Activated T-helper 9 cell treated with anti-CD3 and anti-CD28 coated beads, Interleukin-2, amount 50 U/mL, for 16 hours (primary cell): ENCODE measurements around the gene JCAD.

Experiments used
- DNase-seq: peaks from one replicate; pipeline ENCODE4 v3.0.0-alpha.2; 2020; ENCODE audit warnings: low read depth

The JCAD gene

DNA sequence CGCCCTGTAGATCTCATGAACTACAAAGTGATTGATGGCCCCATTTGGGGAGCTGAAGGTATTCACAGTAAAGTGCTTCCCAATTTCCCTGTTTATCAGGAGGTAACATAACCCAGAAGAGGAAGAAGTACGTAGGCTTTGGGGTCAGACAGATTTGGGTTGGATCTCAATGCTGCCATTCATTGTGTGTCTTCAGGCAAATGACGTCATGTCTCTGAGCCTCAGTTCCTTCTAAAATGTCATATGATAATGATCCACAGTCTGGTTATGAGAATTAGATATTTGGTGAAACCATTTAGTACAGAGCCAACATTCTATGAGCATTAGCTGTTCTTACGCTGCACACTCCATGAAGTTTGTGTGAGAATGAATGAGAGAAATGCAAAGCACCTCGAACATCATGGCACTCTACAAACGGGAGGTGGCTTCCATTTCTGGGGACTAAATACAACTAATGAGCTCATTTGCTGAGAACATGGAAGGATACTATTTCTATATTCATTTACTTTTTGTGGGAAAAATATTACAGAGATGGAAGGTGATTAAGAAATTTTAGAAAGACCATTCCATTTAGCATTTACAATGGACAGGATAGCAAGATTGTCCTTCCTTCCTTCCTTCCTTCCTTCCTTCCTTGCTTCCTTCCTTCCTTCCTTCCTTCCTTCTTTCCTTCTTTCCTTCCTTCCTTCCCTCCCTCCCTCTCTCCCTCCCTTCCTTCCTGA, 13.8 kb upstream of the JCAD start:
- DNase-seq = no peak

DNA sequence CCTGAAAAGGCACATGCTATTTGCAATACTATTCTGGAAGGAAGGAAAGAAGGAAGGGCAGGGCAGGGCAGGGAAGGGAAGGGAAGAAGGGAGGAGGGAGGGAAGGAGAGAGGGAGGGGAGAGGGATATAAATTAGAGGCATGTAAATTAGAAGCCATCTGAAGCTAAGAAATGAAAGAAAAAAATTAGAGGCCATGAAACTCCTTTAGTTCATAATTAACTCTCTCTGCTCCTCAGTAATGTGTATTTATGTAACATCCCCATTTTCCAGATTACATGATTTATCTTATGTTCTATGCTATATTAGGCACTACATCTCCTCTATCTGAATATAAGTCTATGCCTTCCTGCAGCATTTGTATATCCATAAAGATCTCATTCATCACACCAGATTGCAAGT, 12.7 kb upstream of the JCAD start:
- DNase-seq = no peak

- no peak for DNase-seq
Measured at GRCh38 chr10:30070001-30070685, 10.8 kb upstream of the JCAD start.

DNA sequence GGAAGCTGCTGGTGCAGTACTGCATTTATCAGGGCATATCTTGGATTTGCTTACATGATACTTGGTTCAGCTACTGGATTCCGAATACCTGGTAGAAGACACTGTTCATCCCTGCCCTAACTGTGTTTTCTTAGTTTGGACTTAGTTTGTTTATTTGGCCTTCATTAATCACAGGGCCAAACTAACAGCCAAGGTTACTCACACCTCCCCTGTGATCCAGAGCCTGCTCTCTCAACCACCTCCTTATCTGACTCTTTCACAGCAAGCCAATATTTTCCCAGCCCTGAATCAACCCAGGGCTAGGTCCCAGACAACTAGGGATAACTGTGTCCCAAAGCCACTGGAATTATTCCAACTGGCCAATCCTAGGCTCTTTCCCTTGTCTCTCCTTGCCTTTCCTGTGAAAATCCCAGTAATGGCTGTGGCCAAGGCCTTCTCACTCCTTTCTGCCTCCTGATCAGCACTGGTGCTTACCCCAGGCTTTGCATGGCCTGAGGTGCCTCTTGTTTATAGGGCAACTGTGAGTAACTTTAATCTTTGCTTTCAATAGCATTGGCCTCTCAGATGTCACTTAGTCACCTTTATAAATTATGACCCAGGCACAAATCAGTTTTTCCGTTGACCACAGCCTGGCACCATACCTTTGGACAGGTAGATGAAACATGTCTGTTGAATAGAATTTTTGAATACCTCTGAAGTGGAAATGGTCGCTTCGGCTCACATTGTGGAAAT, 9.3 kb upstream of the JCAD start:
- no peak for DNase-seq

DNA sequence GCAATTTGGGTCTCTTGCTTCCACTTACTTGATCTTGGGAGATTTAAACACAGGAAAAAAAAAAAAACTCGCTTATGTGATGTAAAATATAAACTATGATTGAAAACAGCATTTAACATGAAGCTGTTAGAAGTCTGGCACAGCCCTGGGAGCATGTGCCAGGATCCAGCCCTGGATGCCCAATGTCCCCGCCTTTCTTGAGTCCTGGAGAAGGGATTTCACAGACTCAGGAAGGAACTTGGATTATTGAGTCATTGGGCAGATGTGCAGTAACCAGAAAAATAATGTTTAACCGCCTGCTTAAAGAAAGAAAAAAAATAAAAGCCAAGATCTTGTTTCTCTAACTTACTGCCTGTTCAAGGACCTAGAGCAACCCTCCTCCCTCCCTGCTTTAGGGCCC, 3.7 kb upstream of the JCAD start:
- no peak for DNase-seq

DNA sequence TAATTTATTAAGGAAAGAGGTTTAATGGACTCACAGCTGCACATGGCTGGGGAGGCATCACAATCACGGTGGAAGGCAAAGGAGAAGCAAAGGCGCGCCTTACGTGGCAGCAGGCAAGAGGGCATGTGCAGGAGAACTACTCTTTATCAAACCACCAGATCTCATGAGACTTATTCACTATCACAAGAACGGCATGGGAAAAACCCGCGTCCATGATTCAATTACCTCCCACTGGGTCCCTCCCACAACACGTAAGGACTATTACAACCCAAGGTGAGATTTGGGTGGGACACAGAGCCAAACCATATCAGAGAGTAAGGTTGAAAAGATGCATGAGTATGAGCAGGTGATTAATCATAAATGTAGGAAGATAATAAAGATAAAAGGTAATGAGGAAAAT, 3.2 kb upstream of the JCAD start:
- DNase-seq = no peak

DNA sequence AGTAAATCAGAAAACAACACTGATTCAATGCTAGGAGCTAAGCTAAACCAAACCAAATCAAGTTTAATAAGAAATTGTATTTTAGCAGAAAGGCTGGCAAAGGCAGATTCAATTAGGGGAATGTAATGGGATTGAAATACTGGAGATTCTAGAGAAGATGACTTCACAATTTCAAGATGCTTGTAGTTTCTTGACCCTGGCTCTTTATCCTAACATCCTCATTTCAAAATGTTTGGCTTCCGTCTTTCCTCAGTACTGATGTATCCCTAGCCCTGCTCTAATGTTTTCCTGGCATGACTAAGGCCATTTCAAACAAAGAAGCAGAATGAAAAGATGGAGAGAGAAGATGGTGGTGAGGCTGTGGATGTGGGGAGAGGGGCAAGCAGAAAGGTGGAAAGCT, 2.7 kb upstream of the JCAD start:
- DNase-seq = no peak

DNA sequence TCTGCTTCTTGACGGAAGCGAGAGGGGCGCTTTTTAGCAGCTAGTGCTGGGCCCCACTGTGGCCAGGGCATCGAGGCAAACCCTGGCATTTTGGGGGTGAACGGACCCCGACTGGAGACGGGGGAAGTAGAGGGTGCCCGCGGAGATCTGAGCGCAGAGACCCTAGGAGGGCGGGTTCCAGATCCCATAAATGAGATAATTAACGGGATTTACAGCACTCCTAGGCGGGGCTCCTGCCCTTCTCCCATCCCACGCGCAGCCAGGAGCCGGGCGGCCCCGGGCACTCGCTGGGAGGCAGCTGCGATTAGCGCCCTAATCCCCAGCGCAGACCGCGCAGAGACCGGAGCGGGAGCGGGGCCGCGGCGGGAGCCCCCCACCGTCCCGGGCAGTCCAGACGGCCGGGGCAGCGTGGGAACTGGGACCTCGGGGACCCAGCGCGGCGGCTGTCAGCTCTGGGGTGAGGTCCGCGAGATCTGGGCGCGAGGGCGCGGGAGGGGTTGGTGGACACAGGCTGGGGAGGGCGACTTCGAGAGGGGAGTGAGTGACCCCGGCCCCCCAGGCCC, 735 bp downstream of the JCAD start:
- DNase-seq = no peak

DNA sequence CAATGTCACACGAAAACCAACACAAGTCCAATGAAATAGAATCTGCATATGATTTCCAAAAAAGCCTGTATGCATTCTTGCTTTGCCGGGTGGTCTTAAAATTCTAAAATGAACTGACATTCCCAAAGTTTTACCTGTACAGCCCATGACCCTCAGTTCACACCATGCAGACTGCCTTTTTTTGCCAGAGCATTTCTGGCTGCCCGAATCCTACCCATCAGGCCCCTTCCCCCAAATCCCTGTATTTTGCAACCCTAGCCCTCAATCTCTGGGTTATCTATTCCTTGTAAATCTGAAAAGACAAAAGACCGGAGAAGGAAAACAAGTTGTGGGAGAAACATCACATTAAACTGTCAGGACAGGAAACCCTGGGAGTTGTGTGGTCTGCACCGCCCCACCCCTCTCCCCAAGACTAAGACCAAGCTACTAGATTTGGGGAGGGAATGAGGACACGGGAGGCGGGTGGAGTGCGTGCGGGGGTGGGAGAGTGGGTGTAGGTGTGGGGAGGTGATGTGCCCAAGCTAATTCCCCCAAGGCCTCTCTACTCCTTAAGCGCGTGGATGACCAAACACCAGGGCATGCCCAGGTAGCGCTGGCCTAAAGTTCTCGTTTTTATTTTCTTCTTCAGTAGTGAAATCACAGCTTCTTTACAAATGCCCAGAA, 1.4 kb downstream of the JCAD start:
- no peak for DNase-seq

DNA sequence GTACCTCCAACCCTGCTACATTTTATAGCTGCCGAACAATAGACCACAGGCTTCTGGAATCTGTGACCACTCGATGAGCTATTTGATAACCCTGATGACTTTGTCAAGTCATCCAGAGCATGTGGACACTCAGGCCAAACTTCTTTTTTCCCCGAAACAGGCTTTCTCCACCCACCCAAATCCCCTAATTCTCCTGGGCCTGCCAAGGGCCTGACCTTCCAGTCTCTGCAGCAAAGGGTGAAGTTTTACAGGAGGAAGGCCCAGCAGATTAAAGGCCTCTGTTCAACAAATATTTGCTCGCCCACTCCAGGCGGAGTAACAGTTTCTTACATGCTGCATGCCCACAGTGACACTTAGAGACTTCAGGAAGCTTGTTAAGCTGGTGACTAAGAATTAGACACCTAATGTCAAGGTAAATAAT, 2.0 kb downstream of the JCAD start:
- DNase-seq = no peak

- DNase-seq = no peak
Measured at GRCh38 chr10:30056767-30057355, 2.5 kb downstream of the JCAD start.

DNA sequence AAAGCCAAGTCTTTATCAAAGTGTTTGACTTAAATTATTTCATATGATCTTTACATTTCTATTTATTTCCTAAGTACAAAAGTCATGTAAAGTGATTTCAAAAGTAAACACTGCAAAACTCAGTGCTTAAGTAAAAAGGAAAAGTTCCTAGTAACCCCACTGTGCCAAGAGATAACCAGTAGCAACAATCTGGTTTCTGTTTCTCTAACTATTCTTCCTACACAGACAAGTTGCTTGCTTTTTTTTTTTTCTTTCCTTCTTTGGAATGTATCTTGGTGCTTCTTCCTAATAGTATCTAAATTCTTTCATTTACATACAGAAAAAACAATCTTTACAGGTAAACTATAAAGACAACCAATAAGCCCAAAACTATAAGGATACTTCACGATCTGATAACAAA, 3.1 kb downstream of the JCAD start:
- no peak for DNase-seq

- no peak for DNase-seq
Measured at GRCh38 chr10:30055226-30055662, 4.1 kb downstream of the JCAD start.

GRCh38 chr10:30052062-30052461, 7.3 kb downstream of the JCAD start:
- no peak for DNase-seq

GRCh38 chr10:30051220-30051619, 8.2 kb downstream of the JCAD start:
- DNase-seq = no peak

- DNase-seq = no peak
Measured at GRCh38 chr10:30050411-30050810, 9.0 kb downstream of the JCAD start.

DNA sequence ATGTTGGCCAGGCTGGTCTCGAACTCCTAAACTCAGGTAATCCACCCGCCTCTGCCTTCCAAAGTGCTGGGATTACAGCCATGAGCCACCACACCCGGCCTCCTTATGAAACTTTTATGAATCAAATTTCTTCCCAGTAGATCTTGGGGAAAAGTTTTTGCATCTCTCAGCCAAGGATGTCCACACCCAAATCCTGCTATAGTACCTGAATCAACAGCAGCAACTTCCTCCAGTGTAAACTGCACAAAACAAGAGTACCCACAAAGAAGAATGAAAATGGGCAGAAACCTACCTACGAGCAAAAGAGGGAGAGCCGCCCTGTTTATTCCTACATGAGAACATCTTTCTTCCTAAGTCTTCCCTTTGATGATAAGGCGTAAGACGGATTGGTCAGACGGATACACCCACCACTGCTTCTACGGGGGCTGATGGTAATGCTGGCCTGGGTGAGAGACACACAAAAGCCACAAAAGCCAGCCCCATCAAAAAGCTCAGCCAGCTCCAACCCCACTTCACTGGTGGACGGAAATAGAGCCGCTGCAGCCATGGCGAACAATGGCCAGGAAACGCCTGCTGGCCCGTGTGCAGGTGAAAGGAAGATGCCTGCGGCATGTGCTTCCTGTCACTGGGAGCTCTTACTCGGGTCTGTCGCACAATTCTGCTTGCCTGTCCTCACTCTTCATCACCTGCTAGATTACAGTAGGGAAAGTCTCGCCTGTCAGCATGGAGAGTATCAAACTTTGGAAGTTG, 10.4 kb downstream of the JCAD start:
- no peak for DNase-seq

DNA sequence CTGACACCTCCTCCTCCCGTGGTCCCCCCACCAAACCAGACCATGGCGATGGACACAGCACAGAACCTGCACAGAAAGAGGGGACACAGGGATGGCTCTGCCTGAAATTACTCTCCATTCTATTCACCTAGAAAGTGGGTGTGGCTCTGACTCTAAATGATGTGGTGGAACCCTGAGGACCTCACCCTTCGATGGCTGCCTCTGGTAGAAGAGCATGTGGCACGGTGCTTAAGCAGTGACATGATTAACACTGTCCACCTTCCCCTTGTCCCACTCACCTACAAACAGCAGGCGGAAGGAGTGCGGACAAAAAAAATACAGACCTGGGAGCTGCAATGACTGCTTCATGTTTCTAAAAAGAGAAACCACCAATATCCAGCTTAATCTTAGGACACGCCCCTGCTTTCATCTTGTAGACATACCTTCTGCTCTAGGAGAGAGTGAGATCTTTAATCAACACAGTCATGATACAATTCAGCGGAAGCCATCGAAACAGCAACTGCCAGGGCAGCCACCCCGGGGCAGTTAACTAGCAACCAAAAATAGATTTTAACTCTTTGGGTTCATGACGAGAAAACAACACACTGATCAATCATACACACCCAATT, 11.4 kb downstream of the JCAD start:
- no peak for DNase-seq

DNA sequence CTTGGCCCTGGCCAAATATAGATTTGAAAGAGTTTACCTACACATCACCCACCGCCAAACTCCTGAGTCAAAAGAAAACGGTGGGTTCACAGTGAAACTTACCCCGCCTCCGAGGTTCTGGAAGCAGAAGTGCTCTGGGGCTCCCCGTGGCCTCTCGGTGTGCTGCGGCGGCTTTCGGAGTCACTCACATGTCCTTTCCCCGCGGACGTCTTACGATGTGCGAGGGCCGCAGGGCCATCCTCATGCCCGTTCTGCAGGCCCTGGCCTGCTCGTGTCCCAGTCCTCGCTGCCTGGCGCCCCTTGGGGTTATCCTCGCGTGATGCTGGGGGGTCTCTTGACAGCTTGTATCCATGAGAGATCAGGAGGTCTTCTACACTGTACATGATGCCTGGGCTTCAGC, 12.0 kb downstream of the JCAD start:
- DNase-seq = no peak

- DNase-seq = no peak
Measured at GRCh38 chr10:30046476-30046875, 12.9 kb downstream of the JCAD start.

DNA sequence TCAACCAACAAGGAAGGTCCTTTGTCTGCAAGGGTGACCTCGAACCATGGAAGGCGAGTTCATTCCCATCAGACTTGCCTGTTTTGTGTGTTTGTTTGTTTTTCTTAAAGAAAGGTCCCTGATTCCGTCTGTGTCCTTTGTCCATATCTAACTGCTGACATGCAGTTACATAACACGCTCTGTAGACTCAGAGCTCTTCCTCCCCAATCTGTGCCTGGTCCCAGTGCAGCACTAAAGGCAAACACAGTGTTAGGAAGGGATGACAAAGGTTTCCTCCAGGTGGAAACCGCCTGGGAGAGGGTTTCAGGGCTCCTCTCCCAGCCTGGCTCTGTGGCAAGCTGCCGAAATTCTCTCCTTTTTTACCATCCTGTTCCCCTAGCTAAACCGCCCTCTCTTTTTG, 13.4 kb downstream of the JCAD start:
- DNase-seq = no peak
